NB4 (cell line): ENCODE results near the gene DDX3X.

Experiments
- CTCF ChIP-seq: IDR thresholded peaks from one replicate; pipeline ENCODE4 v1.5.1; 2012; ENCODE audit warnings: low read depth, low read length
- MAX ChIP-seq: IDR thresholded peaks from 2 replicates; pipeline ENCODE4 v1.6.1; 2011; ENCODE audit warnings: low read depth, low read length
- POLR2A ChIP-seq: IDR thresholded peaks from 2 replicates; pipeline ENCODE4 v1.6.1; 2011; ENCODE audit warnings: mild to moderate bottlenecking; ENCODE audit not compliant: insufficient read length; ENCODE audit errors: extremely low read depth

GRCh38 chrX:41350976-41351569 is 17.1 kb downstream of the DDX3X start:
- TF ChIP-seq CTCF, result no peak
- peak; percentile 10 for TF ChIP-seq POLR2A
- no peak for TF ChIP-seq MAX
